ENCODE measurements around the gene PRDX4. TPM values are rescaled to one million over a fixed set of nuclear protein-coding genes. Genes with fewer than 3 reads are reported as not detected.
A peak's percentile ranks its signal among the peaks of the same experiment; 100 is the strongest.

The PRDX4 gene
- total and polyA plus RNA-seq, 10 of the 15 experiments (the other 5 are each of a cell fraction or from before 2014, with no cell fraction given) = 11.1 to 121 (median 59.1) TPM

- Histone ChIP-seq H2AFZ (ENCODE audit: control insufficient read depth, low read depth, low read length) (no peak overlapping the region), H3K4me2 (ENCODE audit: control insufficient read depth, insufficient read depth) (peak overlapping the region; percentile 69), H3K36me3 (ENCODE audit: control insufficient read depth in 2 of 2, insufficient read depth in 2 of 2, low read length in 1 of 2) (no peaks in the 10 kb centered on the region; a peak in 1 of 4 replicates), H3K27me3 (replicated peaks in 1 of 2; ENCODE audit: control insufficient read depth in 2 of 2, insufficient read depth in 2 of 2, low read length in 1 of 2) (no peaks in the 10 kb centered on the region), H3K9me3 (replicated peaks; ENCODE audit: control insufficient read depth, insufficient read depth, low read length) (no peaks in the 10 kb centered on the region; the same call in 2 of the 3 replicates), H3K9ac (ENCODE audit: control insufficient read depth, insufficient read depth, low read length) (no peak overlapping the region), H3K27ac (ENCODE audit: control insufficient read depth, insufficient read depth) (peak overlapping the region; percentile 69), H4K20me1 (ENCODE audit: control insufficient read depth, insufficient read depth) (no peaks in the 10 kb centered on the region), H3K4me1 (ENCODE audit: control insufficient read depth, insufficient read depth, low read length) (peaks cover 6% of the 10 kb centered on the region), H3K4me3 (no peak overlapping the region), H3K79me2 (ENCODE audit: control insufficient read depth, insufficient read depth, low read length) (peaks cover 3% of the 10 kb centered on the region)
- ATAC-seq (peak; percentile 89), DNase-seq (ENCODE audit: low read depth, low spot score) (peak; percentile 65), FAIRE-seq (no peak)
- ChIA-PET RAD21 (ENCODE audit: unreplicated experiment) (interaction anchor here (1.0 to 1.3 kb wide), 3 partner anchors 9 to 51 kb away, joined by 3 to 4 read pairs (median 4); partner anchors contain the start of gene ACOT9), SMC1A (ENCODE audit: uncharacterized antibody, unreplicated experiment) (interaction anchor here (1.0 kb wide), 1 partner anchor 166 kb away, joined by 4 read pairs; no protein-coding TSS in a partner anchor), POLR2A (no interaction called here), CTCF (interaction anchor here (2.1 kb wide), 1 partner anchor 169 kb away, joined by 15 read pairs; no protein-coding TSS in a partner anchor)
- in situ Hi-C loops (cut with MboI) = no loop called here
- no TSS peak for BruUV-seq (replicated peaks)
- intact Hi-C loops (cut with micrococcal nuclease; ENCODE audit: unreplicated experiment) = no loop called here
- WGBS (ENCODE audit: insufficient coverage, insufficient replicate concordance, low lambda C conversion rate, missing lambda C conversion rate) = 9% methylated on average over 5 of the region's 5 CpGs
- 0 out of 2 replicates have a peak, but pooled peaks have one; percentile 56 for TF ChIP-seq PML (IDR thresholded peaks at IDR 0.05; ENCODE audit: low read length)
- no peak for TF ChIP-seq PAX5 (IDR thresholded peaks at IDR 0.05; ENCODE audit: borderline replicate concordance, low read depth, low read length)
- TF ChIP-seq FOXM1 (IDR thresholded peaks at IDR 0.05; ENCODE audit: low read depth, low read length) = peak; percentile 64; the same call in 1 of the 2 replicates
- TF ChIP-seq EP300 (IDR thresholded peaks at IDR 0.05; ENCODE audit: borderline replicate concordance in 1 of 2, control insufficient read depth in 1 of 2, low read depth in 2 of 2, low read length in 2 of 2) = peak; percentile 98
- no peak for TF ChIP-seq ZNF622 (IDR thresholded peaks at IDR 0.05)
- TF ChIP-seq POU2F2 (IDR thresholded peaks at IDR 0.05; ENCODE audit: borderline replicate concordance, low read depth, low read length) = no peak
- TF ChIP-seq MEF2B (IDR thresholded peaks at IDR 0.05; ENCODE audit: partially characterized antibody, poor library complexity, severe bottlenecking) = peak; percentile 86
- no peak for TF ChIP-seq HDGF (IDR thresholded peaks at IDR 0.05)
- no peak for TF ChIP-seq PBX3 (IDR thresholded peaks at IDR 0.05; ENCODE audit: insufficient replicate concordance, low read depth, low read length)
- TF ChIP-seq CREB1 (IDR thresholded peaks at IDR 0.05; ENCODE audit: low read depth) = peak; percentile 96
- no peak for TF ChIP-seq SMC3 (IDR thresholded peaks at IDR 0.05; ENCODE audit: borderline replicate concordance, low read length)
- peak; percentile 70; the same call in 1 of the 2 replicates for TF ChIP-seq CHD2 (IDR thresholded peaks at IDR 0.05; ENCODE audit: borderline replicate concordance, low read depth, low read length)
- TF ChIP-seq ZBTB40 (IDR thresholded peaks at IDR 0.05; ENCODE audit: borderline replicate concordance) = no peak
- TF ChIP-seq IRF4 (IDR thresholded peaks at IDR 0.05; ENCODE audit: low read depth, low read length) = peak; percentile 80
- no peak for TF ChIP-seq ZNF687 (IDR thresholded peaks at IDR 0.05)
- TF ChIP-seq YY1 (IDR thresholded peaks at IDR 0.05; ENCODE audit: low read depth, low read length) = no peak
Observed at GRCh38 chrX:23732704-23733103, 65.4 kb downstream of the PRDX4 start.

All from GM12878 (cell line).